RKO (cell line): ENCODE data around the gene ETV1.

ENCODE experiments used
- DNase-seq: peaks from one replicate; pipeline ENCODE4 v3.0.0-alpha.2; 2016; ENCODE audit warnings: low spot score

The ETV1 gene

DNA sequence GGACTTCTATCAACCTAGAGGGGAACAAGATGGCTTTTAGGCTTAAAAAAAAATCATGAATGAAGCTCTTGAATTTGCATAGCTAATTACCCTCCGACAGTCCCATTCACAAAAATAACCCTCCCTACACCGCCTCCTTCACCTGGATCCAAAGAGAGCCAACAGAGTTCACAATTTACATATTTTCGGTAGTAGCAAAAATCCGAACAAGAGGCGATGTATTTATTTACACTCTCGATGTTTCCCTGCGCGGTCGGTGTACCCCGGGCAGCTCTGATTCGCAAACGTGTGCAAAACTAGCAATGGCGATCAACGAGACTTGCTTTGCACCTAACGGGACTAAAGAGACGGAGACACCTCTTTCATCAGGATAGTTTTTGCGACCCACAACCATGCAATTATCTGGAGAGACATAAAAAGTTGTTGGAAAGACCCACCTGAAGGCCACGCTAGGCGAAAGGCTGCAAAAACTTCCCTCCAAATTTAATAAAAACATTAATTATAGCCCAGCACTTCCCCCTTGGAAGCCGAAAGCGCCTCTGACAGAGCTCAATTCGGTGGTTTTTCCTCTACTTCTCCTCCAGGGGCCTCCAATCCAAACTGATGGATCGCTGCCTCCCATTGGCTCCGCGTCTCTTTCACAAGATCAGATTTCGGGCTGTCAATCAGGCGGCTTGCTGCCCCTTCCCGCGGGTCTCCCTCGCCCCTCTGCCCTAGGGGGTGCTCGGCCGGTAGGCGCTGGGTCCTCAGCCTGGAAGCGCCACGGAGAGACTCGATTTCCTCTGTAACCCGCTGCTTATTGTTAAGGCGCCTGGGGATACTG is at the start of gene ETV1:
Gene ETV1 (minus strand): TSS at position 541 of the 823 bp plus-strand sequence. CDS start 614 bp downstream, outside the sequence.
- peak; percentile 91 for DNase-seq

DNA sequence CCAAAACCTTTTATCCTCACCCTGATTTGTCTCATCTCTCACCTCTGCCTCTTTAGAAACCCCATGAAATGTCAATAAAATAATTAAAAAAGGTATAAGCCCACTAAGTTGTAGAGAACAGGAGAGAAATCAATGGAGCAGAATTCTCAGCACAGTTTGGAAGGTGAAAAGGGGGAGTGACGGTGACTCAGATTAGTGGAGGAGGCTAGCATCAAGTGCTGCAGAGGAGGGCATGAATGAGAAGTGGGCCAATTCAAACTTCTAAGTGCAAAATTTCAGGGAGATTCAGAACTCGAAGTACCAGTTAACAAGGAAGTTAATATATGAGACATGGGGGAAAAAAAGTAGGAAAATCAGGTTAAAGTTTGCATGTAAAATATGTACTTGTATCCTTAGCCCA is 34.9 kb upstream of the ETV1 start:
- DNase-seq: no peak

DNA sequence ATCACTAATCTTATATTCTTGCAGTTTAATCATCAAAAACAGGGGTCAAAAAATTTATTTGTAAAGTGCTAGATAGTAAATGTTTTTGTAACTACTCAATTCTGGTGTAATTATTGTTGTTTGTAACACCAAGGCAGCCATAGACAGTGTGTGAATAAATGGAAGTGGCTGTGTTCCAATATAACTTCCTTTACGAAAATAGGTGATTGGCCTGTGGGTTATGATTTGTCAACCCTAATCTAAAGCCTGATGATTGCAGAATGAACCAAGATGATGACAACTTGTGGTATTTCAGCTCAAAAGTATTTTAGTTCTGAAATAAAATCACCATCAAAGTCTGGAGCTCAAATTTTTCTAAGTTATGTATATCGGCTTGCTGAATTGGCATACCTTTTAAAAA is 34.4 kb upstream of the ETV1 start:
- no peak for DNase-seq

DNA sequence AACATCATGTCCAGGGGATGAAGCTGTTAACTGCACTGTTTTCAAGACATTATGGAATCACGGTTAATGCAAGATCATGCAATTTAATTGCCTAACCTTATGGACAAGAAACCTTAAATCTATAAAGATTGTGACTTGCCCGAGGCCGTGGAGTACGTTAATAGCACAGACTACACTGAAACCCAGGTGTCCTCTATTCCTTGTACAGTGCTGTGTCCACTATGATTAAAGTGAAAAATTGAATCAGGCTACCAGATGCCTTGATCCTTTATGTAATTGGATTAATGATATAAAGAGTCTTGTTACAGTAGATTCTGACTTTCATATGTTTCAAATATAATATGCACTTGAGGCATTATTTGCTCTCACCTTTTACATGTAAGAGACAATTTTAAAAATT is 33.9 kb upstream of the ETV1 start:
- DNase-seq: no peak

DNA sequence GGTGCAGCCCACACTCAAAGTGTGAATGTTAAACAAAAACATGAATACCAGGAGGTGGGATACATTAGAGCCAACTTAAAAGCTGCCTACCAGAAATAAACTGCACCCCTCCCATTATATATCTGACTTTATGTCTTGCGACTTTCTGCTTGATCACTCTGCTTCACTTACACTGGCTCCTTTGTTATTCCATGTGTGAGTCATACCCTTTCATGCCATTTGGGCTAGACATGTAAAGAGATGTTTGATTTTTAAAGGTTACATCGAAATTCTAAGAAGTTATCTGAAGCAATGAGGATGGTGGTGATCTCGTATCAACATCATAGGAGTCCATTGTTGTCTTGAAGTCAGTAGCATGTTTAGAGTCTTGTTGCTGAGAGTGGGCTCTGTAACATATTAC is 31.6 kb upstream of the ETV1 start:
- DNase-seq: no peak

DNA sequence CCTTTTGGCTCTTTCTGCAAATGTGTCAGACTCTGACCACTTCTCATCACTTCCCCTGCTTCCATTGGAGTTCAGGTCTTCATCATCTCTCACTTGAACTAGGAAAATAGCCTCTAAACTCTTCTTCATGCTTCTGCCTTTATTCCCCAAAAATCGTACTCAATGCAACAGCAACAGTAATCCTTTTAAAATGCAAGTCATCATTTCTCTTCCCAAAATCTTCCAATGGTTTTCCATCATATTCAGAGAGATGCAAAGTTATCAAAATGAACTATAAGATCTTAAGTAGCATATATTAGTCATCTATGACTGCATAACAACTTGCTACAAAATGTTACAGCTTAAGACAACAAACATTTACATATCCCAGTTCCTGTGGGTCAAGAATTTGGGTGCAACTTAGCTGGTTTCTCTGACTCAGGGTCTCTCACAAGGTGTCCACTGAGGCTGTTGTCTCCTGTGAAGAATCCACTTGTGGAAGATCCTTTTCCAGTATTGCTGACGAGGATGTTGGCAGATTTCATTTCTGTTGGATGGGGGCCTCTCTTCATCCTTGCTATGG is 31.0 kb upstream of the ETV1 start:
- no peak for DNase-seq

DNA sequence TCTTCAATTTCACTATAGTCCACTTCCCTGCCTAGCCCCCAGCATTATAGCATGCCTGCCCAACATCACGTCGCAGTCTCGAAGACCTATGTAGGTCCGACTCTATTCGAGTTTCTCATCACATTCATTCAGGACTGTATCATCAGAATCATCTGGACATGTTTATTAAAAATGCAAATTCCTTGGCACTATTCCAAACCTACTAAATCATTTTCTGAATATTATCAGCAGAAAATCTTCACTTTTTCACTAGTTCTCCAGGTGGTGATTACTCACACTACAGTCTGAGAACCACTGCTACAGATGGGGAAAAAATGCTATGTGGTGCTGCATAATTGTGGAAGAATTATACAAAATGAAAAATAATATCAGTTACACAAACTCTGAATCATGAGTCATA is 29.3 kb upstream of the ETV1 start:
- DNase-seq: no peak

DNA sequence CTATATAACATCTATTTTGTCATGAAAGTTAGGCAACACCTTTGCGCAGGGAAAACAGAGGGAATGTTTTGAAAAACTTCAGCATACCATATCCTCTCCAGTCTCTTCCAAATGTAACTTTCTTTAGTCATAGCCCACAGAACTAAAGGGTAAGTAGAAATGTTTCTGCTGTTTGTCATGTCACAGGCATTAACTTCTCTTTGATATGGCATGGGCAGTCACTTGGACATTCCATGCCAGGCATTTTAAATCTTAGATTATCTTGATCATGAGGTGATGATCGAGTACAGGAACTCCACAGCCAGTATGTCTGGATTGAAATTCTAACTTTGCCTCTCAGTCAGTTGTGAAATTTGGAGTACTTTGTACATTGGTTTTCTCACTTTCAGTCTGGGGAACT is 27.5 kb upstream of the ETV1 start:
- no peak for DNase-seq

DNA sequence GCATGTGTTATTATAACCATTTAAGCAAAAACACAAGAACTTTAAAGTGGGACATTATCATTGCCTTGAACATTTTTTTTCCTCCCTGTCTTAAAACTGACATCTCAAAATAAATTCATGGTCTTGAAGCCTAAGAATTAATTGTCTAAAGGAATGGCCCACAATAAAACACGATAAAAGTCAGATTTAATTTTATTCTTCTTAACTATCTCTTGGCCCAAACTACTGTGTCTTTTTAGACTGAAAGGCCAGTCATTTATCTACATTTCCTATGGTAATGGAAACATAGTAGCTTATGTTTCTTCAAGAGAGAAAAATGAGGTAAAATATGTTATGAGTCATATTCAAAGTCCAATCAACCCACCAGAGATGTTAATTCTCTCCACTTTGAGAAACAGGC is 24.4 kb upstream of the ETV1 start:
- DNase-seq: no peak

DNA sequence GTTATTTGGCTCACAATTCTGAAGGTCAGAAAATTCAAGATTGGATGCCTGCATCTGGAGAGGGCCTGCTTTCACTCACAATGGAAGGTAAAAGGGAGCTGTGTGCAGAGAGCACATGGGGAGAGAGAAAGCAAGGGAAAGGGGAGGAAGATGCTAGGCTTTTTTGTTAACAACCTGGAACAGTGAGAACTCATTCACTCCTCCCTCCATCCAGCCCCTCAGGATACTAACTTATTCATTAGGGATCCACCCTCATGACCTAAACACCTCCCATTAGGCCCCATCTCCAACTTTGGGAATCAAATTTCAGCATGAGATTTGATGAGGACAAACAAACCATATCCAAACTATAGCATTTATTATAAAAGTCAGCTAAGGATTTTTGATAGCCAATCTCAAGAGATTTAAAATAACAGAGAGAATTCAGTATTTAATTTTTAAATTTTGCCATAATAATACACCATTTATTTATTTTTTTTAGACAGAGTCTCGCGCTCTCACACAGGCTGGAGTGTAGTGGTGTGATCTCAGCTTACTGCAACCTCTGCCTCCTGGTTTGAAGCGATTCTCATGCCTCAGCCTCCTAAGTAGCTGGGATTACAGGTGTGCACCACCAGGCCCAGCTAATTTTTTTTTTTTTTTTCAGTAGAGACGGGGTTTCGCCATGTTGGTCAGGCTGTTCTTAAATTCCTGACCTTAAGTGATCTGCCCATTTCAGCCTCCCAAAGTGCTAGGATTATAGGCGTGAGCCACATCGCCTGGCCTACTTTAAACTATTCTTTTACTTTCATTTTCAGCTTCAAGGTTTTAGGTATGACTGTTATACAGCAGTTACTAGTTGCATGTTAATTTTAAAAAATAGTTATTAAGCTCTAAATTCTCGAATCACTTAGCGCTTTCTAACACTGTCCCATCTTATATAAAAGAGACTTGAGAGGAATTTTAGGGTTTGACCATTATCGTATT is 20.3 kb upstream of the ETV1 start:
- no peak for DNase-seq

DNA sequence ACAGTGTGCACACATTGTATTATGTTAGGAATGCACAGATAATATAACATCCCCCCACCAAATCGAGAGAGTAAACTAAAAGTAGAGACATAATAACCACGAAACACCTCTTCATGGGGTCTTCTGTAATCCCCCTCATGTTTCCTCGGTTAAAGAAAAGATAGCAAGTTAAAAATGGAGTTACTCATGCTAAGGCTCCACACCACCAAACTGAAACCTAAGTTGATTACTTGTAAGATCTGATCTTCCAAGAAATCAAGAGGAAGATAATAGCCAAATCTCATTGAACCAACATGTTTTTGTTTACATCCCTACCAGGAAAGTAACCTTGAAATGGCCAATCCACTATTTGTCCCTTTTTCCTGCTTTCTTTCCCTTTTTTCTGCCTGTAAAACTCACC is 11.7 kb upstream of the ETV1 start:
- DNase-seq: no peak

DNA sequence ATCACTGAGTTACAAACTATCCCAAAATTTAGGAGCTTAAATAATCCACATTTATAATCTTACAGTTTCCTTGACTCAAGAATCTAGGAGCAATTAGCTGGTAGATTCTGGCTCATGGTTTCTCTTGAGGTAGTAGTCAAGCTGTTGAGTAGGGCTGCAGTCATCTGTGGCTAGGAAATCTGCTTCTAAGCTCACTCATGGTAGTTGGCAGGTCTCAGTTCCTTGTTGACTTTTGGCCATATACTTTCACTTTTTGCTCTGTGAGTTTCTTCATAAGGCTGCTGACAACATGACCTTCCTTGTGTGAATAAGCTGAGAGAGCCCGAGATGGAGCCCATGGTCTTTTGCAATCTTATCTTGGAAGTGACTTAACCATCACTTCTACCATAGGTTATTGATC is 10.8 kb upstream of the ETV1 start:
- DNase-seq: no peak

DNA sequence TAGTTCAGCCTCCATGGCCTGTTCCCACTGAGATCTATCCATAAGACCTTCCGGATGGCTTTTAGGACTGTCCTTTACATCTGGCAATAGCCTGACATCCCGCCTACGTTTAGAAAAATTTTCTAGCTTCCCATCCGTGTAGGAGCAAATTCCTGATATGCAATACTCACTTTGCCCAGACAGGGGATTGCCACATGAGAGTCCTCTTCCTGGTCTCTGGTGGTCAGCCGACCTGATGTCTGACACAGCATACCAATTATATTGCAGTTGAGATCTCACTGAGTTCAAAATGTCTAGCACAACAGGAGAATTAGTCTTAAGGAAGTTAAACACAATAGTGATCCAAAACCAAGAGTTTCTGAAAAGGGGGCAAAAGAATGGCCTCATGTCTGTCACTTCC is 9.4 kb upstream of the ETV1 start:
- no peak for DNase-seq

DNA sequence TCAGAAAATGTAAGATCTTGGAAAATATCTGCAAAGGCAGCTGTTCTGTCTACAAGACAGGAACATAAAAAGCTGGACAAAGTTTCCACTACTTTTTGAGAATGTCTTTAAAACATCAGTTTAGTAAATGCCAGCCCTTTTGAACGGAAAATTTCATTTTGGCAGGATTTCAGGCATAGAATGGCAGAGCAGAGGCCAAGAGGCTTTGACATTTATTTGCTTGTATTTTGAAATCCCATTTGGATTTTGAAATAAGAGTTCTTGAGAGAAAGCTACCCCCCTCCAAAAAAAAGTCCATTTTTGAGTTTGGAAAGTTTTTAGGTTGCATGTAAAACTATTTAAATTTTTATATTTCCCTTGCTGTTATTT is 3.1 kb upstream of the ETV1 start:
- DNase-seq: no peak

DNA sequence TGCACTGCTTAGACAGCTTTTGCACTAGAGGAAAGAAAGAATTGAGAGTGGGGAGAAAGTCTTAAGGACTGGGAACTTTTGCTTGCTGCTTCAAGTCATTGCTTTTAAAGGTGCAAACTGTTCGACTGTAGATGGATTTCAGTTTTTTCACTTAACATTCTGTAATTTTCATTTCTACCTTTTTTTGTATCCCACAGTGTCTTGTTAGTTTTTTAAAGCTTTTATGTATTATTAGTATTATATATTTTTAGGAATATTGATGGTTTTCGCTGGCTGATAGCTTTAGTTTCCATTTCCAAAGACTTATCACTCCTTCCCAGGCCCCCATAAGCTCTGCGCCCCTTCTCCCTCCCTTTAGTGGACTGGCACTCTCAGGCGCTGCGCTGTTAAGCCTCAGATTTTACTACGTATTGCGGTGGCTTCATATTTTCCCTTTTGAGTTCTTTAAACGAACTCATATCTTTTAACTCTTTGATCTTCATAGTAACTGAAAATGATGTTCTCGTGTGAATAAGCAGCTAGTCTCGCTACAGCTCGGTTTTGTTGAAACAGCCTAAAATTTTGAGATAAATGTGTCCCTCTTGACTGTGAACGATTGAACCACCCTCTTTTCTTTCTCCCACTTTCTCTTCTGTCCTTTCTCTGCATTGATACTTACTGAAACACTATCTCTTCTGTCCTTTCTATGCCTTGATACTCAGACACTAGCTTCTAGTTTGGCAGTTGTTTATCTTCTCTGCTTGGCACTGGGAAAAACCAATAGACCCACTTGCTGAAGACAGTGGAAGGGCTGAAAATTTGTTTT is 2.5 kb upstream of the ETV1 start:
- no peak for DNase-seq

DNA sequence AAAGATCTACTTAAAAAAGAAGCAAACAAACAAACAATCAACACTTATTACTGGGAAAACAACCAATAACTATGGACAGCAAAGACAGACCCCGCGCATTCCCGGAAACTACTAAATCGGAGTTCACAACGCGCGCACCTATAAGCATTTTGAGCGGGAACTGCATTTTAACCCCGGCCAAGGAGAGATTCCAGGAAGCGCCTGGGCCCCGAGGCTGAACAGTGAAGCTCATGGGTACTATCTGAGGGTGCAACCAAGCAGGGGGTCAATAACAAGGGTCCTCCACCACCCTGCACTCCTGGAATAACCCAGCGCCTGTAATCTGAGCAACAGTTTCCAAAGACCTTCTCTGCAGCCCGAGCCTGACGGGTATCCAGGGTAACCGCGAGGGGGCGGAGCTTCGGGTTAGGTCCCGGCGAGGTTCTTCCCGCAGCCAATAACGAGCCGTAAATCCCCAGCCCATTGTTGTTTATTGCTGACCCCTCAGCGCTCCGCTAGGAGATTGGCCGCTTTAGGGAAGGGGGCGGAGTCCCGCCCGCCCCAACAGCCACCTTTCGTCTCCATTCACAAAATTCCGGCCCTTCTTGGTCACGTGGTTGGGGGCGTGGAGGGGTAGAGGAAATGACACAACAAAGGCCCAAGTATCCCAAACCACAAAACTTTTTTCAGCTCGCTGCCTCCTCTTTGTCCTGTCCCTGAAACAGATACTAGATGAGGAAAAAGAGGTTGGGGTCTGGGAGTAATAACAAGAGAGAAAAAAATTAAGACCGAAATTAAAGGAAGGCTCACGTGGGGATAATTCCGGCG is 1.7 kb upstream of the ETV1 start:
- peak; percentile 98 for DNase-seq

DNA sequence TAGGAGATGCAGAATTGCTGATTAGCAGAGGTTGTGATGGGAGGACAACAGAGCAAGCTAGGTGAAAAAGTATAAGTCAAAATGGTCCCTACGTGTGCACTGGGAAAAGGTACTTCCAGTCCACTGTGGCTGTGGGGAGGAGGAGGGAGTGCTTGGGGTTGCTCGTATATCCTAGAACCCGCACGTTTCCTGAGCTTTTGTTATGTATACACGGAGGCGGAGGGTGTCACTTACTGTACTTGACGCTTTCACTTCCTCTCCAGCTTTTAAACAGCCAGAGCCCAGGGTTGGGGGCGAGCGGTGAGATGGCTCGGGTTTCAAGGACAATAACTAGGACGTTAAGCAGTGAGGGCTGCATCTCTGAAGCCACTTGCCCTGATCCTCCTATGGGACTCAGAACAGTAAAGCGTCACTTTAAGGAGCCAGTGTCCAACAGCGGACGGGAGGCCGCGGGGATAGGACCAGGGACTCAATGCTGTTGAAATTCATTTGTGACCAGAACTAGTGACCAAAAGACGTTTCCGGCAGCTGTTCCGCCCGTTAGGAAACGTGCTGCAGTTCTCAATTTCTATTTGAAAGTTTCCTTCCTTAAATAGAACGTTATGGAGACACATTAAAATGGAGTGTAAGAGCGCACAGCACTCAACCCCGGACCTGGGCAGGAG is 985 bp upstream of the ETV1 start:
- DNase-seq: peak; percentile 84

DNA sequence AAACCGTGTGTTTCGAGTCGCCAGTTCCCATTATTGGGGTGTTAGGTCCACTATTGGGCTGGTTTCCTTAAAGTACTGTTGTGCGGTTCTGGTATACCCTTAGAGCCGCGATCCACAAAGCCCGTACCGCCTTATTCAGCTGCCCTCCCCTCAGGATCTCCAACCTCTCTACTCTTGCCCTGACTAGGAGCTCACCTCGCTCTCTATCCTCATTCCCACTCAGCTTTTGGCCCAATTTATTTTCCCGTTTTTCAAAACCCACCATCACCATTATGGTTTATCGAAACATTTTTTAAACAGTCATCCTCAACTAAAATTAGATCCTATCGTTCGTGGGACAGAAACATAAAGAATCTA is 461 bp upstream of the ETV1 start:
- no peak for DNase-seq

DNA sequence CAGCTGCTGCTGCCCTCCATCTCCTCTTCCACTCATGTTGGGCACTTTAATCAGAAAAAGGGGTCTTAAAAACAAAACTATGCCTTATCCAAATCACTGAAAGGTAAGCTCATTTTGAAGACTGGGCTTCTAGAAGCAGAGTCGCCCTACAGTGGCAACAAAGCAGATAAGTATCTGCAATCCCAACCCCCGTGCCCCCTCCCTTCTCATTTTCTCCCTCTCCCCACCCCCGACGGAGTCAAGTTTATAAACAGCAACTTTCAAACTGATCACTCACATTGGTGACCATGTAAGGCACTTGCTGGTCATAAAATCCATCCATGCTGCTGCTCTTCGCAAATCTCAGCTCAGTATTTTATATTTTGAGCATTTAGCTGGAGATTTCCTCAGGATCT is 738 bp downstream of the ETV1 start:
- DNase-seq: peak; percentile 72

DNA sequence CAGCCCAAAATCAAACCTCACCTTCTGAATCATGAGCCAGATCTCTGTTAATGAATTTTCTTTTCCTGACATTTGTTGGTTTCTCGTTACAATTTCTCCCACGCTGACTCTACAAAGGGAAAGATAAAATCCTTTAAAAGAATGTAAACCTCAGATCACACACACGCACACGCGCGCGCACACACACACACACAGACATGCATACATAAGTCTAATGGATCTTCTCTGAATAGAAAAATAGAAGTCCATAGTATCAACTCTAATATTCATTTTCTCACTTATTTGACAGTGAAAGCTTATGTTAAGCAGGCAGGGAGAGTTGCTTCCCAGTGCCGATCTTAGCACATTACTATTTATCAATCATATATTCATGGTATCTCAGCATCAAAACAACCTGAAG is 1.4 kb downstream of the ETV1 start:
- peak; percentile 9 for DNase-seq

DNA sequence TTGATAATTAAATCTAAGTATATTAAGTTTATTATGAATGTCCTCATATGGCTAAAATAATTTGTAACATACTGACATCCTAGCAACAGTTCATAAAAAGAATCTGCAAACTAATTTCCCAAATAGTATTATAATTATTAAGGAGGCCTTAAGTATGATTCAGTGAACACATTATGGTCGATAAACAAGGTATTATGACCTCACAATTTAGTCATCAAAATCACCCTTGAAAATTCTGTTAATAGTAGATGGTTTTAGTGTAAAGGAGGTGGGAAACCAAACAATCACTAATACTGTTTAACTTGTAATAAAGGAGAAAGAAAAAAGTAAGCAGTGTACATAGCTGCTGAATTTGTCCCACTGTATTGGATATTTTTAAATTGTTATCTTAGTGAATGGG is 2.1 kb downstream of the ETV1 start:
- DNase-seq: peak; percentile 43
